ENCODE measurements around the gene PCNX2.

- TF ChIP-seq POLR2A (IDR thresholded peaks at IDR 0.05): no peak
- no peak for TF ChIP-seq CTCF (IDR thresholded peaks at IDR 0.05)
Measured at GRCh38 chr1:233080286-233080685, 215.2 kb downstream of the PCNX2 start.
